Activated CD4-positive, alpha-beta memory T cell treated with anti-CD3 and anti-CD28 coated beads, Interleukin-2, amount 10 ng/mL, durations not matched to agents 7 days and 5 days (primary cell): ENCODE data around the gene LPCAT4. TPM values are rescaled to one million over a fixed set of nuclear protein-coding genes. Genes with fewer than 3 reads are reported as not detected.

Source experiments
- total RNA-seq, 2 experiments: library from RNA; stranded (reverse); gene quantifications; one replicate each; pipeline ENCODE4 v1.2.3, GENCODE V29; 2021

LPCAT4 gene
- total RNA-seq, 2 experiments from 2014 or later, result 109 to 117 TPM

Other genes starting within 250 kb of the LPCAT4 start
- gene KATNBL1, start 157.1 kb downstream of the LPCAT4 start, total RNA-seq, result 10 to 100 TPM; 40.5 to 42.1 TPM
- gene EMC4, start 142.2 kb downstream of the LPCAT4 start, total RNA-seq, result 10 to 100 TPM; 86.2 to 86.9 TPM
- 10 to 100 TPM; 30.6 to 31.7 TPM for gene SLC12A6, start 29.4 kb downstream of the LPCAT4 start, total RNA-seq
- 100 to 1,000 TPM; 170 to 183 TPM for gene NOP10, start 24.1 kb downstream of the LPCAT4 start, total RNA-seq
- gene NUTM1, start 23.9 kb downstream of the LPCAT4 start, total RNA-seq, result not detected
- 100 to 1,000 TPM; 170 TPM for gene GOLGA8A, start 70.6 kb upstream of the LPCAT4 start, total RNA-seq
- gene GOLGA8B, start 216.5 kb upstream of the LPCAT4 start, total RNA-seq, result 100 to 1,000 TPM; 252 to 258 TPM